Gastrocnemius medialis (tissue), 4 donors: ENCODE measurements around the gene AFF3.

Experiments
- CTCF ChIP-seq, 5 experiments: fragments of 450-650 bp in 3 of 5; fragments of 200-600 bp in 2 of 5; sonication (generic) in 2 of 5; IDR thresholded peaks in 4 of 5; conservative IDR thresholded peaks in 1 of 5; 1 replicate in 4 of 5; 2 replicates in 1 of 5; pipeline ENCODE4 v1.5.1; 2016 to 2019; ENCODE audit warnings: antibody characterized with exemption in 5 of 5, mild to moderate bottlenecking in 3 of 5, moderate library complexity in 3 of 5
- POLR2A ChIP-seq, 2 donors: fragments of 450-650 bp; IDR thresholded peaks; one replicate each; pipeline ENCODE4 v1.6.1; 2017; ENCODE audit warnings: antibody characterized with exemption in 2 of 2, mild to moderate bottlenecking in 2 of 2, moderate library complexity in 2 of 2

GRCh38 chr2:99877963-99878362, 264.4 kb downstream of the AFF3 start:
- TF ChIP-seq CTCF (IDR thresholded peaks at IDR 0.05 in 4 of 5, conservative IDR thresholded peaks at IDR 0.05 in 1 of 5), result no peak
- no peak for TF ChIP-seq POLR2A (IDR thresholded peaks at IDR 0.05)
